Left lung (tissue), 10 donors: Measurements from ENCODE around the gene CFAP97D2. TPM values are rescaled to one million over a fixed set of nuclear protein-coding genes. Genes with fewer than 3 reads are reported as not detected.

Source experiments
- ATAC-seq: fragments of 200-7000 bp; cut with Tn5 transposase; one replicate; pipeline ENCODE4 v1.9.1; 2020; ENCODE audit warnings: moderate library complexity
- DNase-seq, 4 donors: peaks; one replicate each; pipeline ENCODE4 v3.0.0-alpha.2; 2013 to 2020
- H3K27ac ChIP-seq, 2 donors: fragments of 200-600 bp; sonication (generic) in 1 of 2; one replicate each; pipeline versions ENCODE4 v1.5.0 to v1.8.0; 2020 to 2021
- H3K27me3 ChIP-seq, 2 donors: fragments of 200-600 bp; sonication (generic) in 1 of 2; one replicate each; pipeline versions ENCODE4 v1.5.0 to v1.8.0; 2020 to 2021
- H3K36me3 ChIP-seq, 2 donors: fragments of 200-600 bp; sonication (generic) in 1 of 2; one replicate each; pipeline versions ENCODE4 v1.5.0 to v1.8.0; 2020 to 2021
- H3K4me1 ChIP-seq, 2 donors: fragments of 200-600 bp; one replicate each; pipeline ENCODE4 v1.8.0; 2021
- H3K4me3 ChIP-seq, 2 donors: fragments of 200-600 bp; sonication (generic) in 1 of 2; one replicate each; pipeline versions ENCODE4 v1.5.0 to v1.8.0; 2020 to 2021; ENCODE audit warnings: mild to moderate bottlenecking in 1 of 2
- H3K9me3 ChIP-seq, 2 donors: fragments of 200-600 bp; sonication (generic) in 1 of 2; one replicate each; pipeline versions ENCODE4 v1.5.0 to v1.8.0; 2020 to 2021
- intact Hi-C, 2 donors: fragments of 100-400 bp; cut with DNase I; formaldehyde crosslinking; loops; one replicate each; pipeline versions ENCODE4 v1.11.2 to v1.14.2; 2022
- polyA plus RNA-seq, 6 donors: library from polyadenylated mRNA; unstranded; fragments of 120-200 nt; gene quantifications; one replicate each; pipeline ENCODE4 v1.2.1, GENCODE V29; 2013; ENCODE audit not compliant: insufficient read length in 6 of 6
- total RNA-seq, 2 donors: library from RNA; stranded (reverse); fragmentation: NEBNext Ultra II Directional; extraction: Animal tissue kit (Norgen Biotek cat#: 25700); gene quantifications; one replicate each; pipeline ENCODE4 v1.2.1, GENCODE V29; 2021
- TF ChIP-seq, protein P1 (sequence below), 2 donors: fragments of 200-600 bp; sonication (generic) in 1 of 2; IDR thresholded peaks; one replicate each; pipeline versions ENCODE4 v1.5.0 to v1.8.0; 2021; ENCODE audit warnings: antibody characterized with exemption in 2 of 2
- donor health status: DM: no; HTN: yes; CAD: no.
- donor health status: DM: no; HTN: no; CAD: no.

CFAP97D2 gene
- total and polyA plus RNA-seq, 8 donors, result 0.23 to 2.1 (median 1.0) TPM; not detected in 1

DNA sequence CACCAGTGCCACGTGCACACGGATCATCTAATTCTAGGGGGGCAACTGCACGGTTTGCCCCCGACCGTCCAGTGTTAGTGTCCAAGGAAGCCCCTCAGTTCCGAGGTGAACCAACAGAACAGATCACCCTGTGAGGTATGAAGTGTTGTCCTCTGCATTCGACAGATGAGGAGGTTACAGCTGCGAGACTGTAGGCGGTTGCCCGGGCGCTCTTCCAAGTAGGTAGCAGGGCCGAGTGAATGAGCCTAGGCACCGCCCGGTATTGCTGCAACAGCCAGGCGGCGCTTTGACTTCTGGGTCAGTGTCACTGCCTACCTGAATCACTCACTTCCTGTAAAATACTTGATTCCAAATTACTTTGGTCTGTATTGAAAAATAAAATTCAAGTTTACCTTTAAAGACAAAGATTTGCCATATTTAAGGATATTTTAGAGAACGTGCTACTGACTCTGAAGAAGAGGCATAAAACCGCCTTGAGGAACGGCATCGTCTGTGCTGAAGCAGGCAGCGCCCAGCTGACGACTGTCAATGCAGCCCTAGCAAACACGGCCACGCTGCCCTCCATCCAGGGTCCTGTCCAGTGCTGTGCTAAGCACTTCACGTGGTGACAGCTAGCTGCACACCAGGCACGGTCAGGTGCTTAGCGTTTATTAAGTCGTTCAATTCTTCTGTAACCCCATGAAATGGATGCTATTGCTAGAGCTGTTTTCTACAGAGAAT, 27.3 kb upstream of the CFAP97D2 start:
- H3K4me3 ChIP-seq, result no peak overlapping the region
- no peaks in the 10 kb centered on the region for H3K36me3 ChIP-seq
- peaks cover 0 to 19% of the 10 kb centered on the region in 2 donors for H3K4me1 ChIP-seq
- H3K27ac ChIP-seq, result no peak overlapping the region
- H3K27me3 ChIP-seq, result no peaks in the 10 kb centered on the region
- DNase-seq (peak in 2 of 4 donors; percentile 72 to 80), ATAC-seq (peak; percentile 80)
- intact Hi-C loops, result no loop called here
- no peaks in the 10 kb centered on the region for H3K9me3 ChIP-seq
- TF ChIP-seq, protein P1, sequence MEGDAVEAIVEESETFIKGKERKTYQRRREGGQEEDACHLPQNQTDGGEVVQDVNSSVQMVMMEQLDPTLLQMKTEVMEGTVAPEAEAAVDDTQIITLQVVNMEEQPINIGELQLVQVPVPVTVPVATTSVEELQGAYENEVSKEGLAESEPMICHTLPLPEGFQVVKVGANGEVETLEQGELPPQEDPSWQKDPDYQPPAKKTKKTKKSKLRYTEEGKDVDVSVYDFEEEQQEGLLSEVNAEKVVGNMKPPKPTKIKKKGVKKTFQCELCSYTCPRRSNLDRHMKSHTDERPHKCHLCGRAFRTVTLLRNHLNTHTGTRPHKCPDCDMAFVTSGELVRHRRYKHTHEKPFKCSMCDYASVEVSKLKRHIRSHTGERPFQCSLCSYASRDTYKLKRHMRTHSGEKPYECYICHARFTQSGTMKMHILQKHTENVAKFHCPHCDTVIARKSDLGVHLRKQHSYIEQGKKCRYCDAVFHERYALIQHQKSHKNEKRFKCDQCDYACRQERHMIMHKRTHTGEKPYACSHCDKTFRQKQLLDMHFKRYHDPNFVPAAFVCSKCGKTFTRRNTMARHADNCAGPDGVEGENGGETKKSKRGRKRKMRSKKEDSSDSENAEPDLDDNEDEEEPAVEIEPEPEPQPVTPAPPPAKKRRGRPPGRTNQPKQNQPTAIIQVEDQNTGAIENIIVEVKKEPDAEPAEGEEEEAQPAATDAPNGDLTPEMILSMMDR (IDR thresholded peaks at IDR 0.05), result no peak

DNA sequence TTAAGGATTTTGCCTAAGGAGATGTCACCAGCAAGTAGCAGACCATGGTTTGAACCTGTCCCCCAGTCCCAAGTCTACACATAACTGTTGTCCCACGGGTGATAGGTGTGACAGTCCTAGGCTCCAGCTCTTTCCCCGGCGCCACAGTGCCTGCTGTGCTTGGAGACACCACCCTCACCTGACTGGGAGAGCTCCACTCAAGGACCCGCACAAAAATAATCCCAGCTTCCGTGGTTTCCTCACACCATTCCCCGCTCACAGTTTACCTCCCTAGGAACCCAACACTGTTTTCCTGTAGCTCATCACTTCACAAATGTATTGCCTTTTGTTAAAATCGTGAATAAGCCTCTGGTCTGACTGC, 26.8 kb upstream of the CFAP97D2 start:
- peaks cover 0 to 19% of the 10 kb centered on the region in 2 donors for H3K4me1 ChIP-seq
- H3K27me3 ChIP-seq, result no peaks in the 10 kb centered on the region
- H3K36me3 ChIP-seq, result no peaks in the 10 kb centered on the region
- TF ChIP-seq, protein P1 (IDR thresholded peaks at IDR 0.05), result no peak
- H3K9me3 ChIP-seq, result no peaks in the 10 kb centered on the region
- ATAC-seq (no peak), DNase-seq (no peak)
- intact Hi-C loops, result no loop called here
- no peak overlapping the region for H3K27ac ChIP-seq
- no peak overlapping the region for H3K4me3 ChIP-seq

DNA sequence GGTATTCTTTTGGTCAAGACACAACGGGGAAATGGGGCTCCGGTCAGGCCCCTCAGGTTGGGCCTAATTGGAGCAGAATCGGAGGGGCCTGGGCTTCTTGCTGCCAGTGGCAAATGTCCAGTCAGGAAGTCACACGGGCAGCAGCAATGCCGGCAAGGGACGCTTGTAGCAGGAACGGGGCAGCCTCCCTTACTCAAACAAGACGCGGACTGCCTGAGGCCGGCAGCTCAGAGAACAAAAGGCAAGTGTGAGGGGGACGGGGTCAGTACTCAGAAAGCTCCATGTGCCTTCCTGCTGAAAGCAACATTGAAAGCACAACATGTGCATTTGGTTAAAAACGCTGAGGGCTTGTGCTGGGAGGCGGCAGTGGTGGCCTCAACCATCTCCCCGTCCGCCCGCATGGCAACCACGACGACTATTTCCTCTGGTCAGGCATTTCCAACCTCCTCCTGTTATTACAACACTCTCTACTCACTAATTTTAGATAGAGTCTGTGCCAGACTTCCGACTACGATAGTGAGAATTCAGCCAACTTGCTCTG, 26.2 kb upstream of the CFAP97D2 start:
- Histone ChIP-seq H3K27ac (no peak overlapping the region), H3K4me3 (no peak overlapping the region), H3K27me3 (no peaks in the 10 kb centered on the region), H3K4me1 (peaks cover 0 to 18% of the 10 kb centered on the region in 2 donors), H3K9me3 (no peaks in the 10 kb centered on the region), H3K36me3 (no peaks in the 10 kb centered on the region)
- intact Hi-C loops, result no loop called here
- DNase-seq (peak in 1 of 4 donors; percentile 68), ATAC-seq (no peak)
- TF ChIP-seq, protein P1 (IDR thresholded peaks at IDR 0.05), result no peak

DNA sequence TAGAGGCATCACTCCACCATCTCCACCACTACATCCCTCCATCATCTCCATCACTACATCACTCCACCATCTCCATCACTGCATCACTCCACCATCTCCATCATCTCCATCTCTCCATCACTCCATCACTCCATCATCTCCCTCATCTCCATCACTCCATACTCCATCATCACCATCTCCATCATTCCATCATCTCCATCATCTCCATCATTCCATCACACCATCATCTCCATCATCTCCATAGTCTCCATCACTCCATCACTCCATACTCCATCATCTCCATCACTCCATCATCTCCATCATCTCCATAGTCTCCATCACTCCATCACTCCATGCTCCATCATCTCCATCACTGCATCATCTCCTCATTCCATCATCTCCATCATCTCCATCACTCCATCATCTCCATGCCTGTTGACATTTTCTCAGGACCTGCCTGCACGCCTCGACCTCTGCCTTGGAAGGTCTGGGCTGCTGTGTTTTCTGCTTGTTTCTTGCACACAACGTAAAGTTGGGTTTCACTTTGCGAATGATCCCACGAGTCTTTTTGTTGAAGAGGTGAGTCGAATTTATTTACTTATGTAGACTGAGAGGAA, 25.5 kb upstream of the CFAP97D2 start:
- ATAC-seq, result no peak
- intact Hi-C loops, result no loop called here
- H3K27ac ChIP-seq, result no peak overlapping the region
- H3K4me3 ChIP-seq, result no peak overlapping the region
- H3K36me3 ChIP-seq, result no peaks in the 10 kb centered on the region
- H3K9me3 ChIP-seq, result no peaks in the 10 kb centered on the region
- no peaks in the 10 kb centered on the region for H3K27me3 ChIP-seq
- TF ChIP-seq, protein P1 (IDR thresholded peaks at IDR 0.05), result no peak
- no peak for DNase-seq
- peaks cover 0 to 11% of the 10 kb centered on the region in 2 donors for H3K4me1 ChIP-seq

DNA sequence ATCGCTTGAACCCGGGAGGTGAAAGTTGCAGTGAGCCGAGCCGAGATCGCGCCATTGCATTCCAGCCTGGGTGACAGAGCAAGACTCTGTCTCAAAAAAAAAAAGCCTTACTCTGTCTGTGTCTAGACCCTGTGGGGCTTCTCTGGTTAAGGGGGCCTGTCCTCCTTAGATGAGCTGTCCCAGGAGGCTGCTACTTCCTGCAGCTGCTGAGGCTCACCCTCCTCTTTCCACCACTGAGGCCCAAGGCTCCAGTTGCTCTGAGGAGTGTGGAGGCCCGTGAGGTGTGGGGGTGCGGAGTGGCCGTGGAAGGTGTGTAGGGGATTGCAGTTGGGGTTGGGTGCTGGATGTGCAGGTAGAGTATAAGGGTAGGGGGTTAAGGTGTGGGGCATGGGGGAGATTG, 24.6 kb upstream of the CFAP97D2 start:
- H3K36me3 ChIP-seq, result no peaks in the 10 kb centered on the region
- ATAC-seq (no peak), DNase-seq (no peak)
- H3K4me1 ChIP-seq, result peaks cover 0 to 11% of the 10 kb centered on the region in 2 donors
- no peaks in the 10 kb centered on the region for H3K27me3 ChIP-seq
- TF ChIP-seq, protein P1 (IDR thresholded peaks at IDR 0.05), result no peak
- no peaks in the 10 kb centered on the region for H3K9me3 ChIP-seq
- no peak overlapping the region for H3K27ac ChIP-seq
- intact Hi-C loops, result no loop called here
- no peak overlapping the region for H3K4me3 ChIP-seq
